ENCODE measurements around the gene MX1. TPM values are rescaled to one million over a fixed set of nuclear protein-coding genes. Genes with fewer than 3 reads are reported as not detected.

Gene MX1
- total RNA-seq, 1 donor from 2014 or later, result 3.3 TPM

DNA sequence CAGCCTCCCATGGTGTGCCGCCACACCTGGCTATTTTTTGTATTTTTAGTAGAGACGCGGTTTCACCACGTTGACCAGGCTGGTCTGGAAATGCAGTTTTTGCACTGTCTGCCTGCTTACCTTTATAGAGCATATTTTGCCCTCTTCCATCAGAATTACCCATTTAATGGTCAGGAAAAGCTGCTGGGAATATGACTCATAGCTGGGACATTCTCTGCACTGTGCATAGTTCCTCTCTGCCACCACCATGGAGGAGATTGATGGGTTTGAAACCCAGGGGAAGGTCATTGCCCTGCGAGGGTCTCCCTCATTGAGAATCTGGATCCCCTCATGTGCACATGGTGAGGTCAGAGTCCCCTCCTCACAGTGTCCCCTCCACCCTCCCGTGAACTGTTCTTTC is 32.1 kb downstream of the MX1 start:
- Mint-ChIP-seq H3K36me3 (ENCODE audit: low read depth) (peaks cover 2% of the 10 kb centered on the region), H3K27me3 (ENCODE audit: low read depth) (no peaks in the 10 kb centered on the region), H3K4me1 (peaks cover 6% of the 10 kb centered on the region), H3K27ac (ENCODE audit: unreplicated experiment) (no peak overlapping the region), H3K9me3 (peaks cover 3% of the 10 kb centered on the region), H3K4me3 (no peak overlapping the region)
- no peak for DNase-seq (ENCODE audit: low read depth, low spot score)
- TF ChIP-seq, protein P1, sequence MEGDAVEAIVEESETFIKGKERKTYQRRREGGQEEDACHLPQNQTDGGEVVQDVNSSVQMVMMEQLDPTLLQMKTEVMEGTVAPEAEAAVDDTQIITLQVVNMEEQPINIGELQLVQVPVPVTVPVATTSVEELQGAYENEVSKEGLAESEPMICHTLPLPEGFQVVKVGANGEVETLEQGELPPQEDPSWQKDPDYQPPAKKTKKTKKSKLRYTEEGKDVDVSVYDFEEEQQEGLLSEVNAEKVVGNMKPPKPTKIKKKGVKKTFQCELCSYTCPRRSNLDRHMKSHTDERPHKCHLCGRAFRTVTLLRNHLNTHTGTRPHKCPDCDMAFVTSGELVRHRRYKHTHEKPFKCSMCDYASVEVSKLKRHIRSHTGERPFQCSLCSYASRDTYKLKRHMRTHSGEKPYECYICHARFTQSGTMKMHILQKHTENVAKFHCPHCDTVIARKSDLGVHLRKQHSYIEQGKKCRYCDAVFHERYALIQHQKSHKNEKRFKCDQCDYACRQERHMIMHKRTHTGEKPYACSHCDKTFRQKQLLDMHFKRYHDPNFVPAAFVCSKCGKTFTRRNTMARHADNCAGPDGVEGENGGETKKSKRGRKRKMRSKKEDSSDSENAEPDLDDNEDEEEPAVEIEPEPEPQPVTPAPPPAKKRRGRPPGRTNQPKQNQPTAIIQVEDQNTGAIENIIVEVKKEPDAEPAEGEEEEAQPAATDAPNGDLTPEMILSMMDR (conservative IDR thresholded peaks at IDR 0.05), result no peak

GRCh38 chr21:41458559-41458958 is 32.5 kb downstream of the MX1 start:
- Mint-ChIP-seq H3K27ac (ENCODE audit: unreplicated experiment) (no peak overlapping the region), H3K9me3 (peaks cover 3% of the 10 kb centered on the region), H3K36me3 (ENCODE audit: low read depth) (peaks cover 2% of the 10 kb centered on the region), H3K4me1 (peaks cover 6% of the 10 kb centered on the region), H3K4me3 (no peak overlapping the region), H3K27me3 (ENCODE audit: low read depth) (no peaks in the 10 kb centered on the region)
- DNase-seq (ENCODE audit: low read depth, low spot score), result no peak
- TF ChIP-seq, protein P1 (conservative IDR thresholded peaks at IDR 0.05), result no peak

- TF ChIP-seq, protein P1 (conservative IDR thresholded peaks at IDR 0.05), result no peak
- H3K36me3 Mint-ChIP-seq (ENCODE audit: low read depth), result peaks cover 6% of the 10 kb centered on the region
- peaks cover 6% of the 10 kb centered on the region for H3K4me1 Mint-ChIP-seq
- no peak for DNase-seq (ENCODE audit: low read depth, low spot score)
- no peak overlapping the region for H3K4me3 Mint-ChIP-seq
- H3K9me3 Mint-ChIP-seq, result peaks cover 11% of the 10 kb centered on the region
- no peaks in the 10 kb centered on the region for H3K27me3 Mint-ChIP-seq (ENCODE audit: low read depth)
- H3K27ac Mint-ChIP-seq (ENCODE audit: unreplicated experiment), result no peak overlapping the region
These were observed 34.0 kb downstream of the MX1 start for GRCh38 chr21:41459884-41460534.

DNA sequence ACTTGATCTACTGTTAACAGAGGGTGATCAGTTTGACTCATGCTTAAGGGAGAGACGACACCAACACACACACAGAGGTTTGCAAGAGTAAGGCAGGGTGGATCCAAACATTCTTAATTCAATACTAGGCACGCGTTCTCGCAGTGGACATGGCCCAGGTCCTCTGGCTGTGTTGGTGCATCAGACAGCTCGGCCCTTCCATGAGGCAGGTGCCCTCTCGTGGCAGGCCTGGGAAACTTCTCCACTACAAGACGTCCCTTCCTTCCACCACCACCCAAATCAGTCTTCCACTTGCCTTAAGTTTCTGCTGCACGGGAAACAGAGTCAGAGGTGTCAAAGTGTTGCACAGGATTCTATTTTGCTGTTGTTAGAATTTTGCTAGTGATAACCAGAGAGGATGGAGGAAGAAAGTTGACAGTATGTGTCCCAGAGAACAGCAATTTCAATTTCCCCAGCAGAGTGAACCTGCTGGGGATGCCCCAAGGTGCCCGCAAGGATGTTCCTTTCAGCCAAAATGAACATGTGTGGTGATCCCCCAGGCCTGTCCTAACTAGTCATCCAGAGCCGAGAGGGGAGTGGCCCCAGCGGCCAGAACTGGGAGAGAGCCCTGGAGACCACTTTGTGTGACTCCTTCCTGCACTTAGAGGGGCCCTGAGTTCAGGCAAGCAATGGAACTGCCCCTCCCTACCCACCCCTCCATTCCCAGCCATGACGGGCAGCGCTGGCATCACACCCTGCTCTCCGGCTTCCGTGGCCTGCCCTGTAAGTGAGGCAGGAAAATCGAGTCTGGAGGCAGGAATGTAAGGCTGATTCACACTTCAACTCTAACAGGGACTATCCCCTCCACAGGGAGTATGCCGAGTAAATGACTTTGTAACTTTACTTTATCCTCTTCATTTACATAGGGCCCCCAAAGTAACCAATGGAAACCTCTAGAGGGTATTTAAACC is 34.8 kb downstream of the MX1 start:
- DNase-seq (ENCODE audit: low read depth, low spot score), result peak; percentile 59
- Mint-ChIP-seq H3K4me3 (no peak overlapping the region), H3K27me3 (ENCODE audit: low read depth) (no peaks in the 10 kb centered on the region), H3K27ac (ENCODE audit: unreplicated experiment) (no peak overlapping the region), H3K4me1 (peaks cover 9% of the 10 kb centered on the region), H3K36me3 (ENCODE audit: low read depth) (peaks cover 6% of the 10 kb centered on the region), H3K9me3 (peaks cover 11% of the 10 kb centered on the region)
- TF ChIP-seq, protein P1 (conservative IDR thresholded peaks at IDR 0.05), result peak; percentile 77

- Mint-ChIP-seq H3K27me3 (ENCODE audit: low read depth) (no peaks in the 10 kb centered on the region), H3K9me3 (peaks cover 11% of the 10 kb centered on the region), H3K27ac (ENCODE audit: unreplicated experiment) (no peak overlapping the region), H3K4me1 (peaks cover 17% of the 10 kb centered on the region), H3K4me3 (no peak overlapping the region), H3K36me3 (ENCODE audit: low read depth) (peaks cover 6% of the 10 kb centered on the region)
- DNase-seq (ENCODE audit: low read depth, low spot score), result no peak
- TF ChIP-seq, protein P1 (conservative IDR thresholded peaks at IDR 0.05), result no peak
These were observed 39.2 kb downstream of the MX1 start for GRCh38 chr21:41465176-41465781.
